ENCODE data around the gene GMPS.

GRCh38 chr3:155854141-155854940 lies 16.1 kb upstream of the GMPS start, which contains the start of gene SLC33A1:
- TF ChIP-seq ATF3 (IDR thresholded peaks at IDR 0.05; ENCODE audit: borderline replicate concordance, extremely low read depth, low read depth, low read length), result peak; percentile 80; the same call in 1 of the 2 replicates
- TF ChIP-seq SIN3A (IDR thresholded peaks at IDR 0.05; ENCODE audit: low read depth, low read length), result peak; percentile 94
- TF ChIP-seq DPF2 (IDR thresholded peaks at IDR 0.05), result peak; percentile 61
- no peak for TF ChIP-seq KDM1A (IDR thresholded peaks at IDR 0.05; ENCODE audit: borderline replicate concordance)
- no peak for TF ChIP-seq CTCF (IDR thresholded peaks at IDR 0.05 in 2 of 3, conservative IDR thresholded peaks at IDR 0.05 in 1 of 3; ENCODE audit: control insufficient read depth in 2 of 3, extremely low read depth in 1 of 3, insufficient read depth in 1 of 3, low read depth in 3 of 3, low read length in 3 of 3)
- no peak for TF ChIP-seq EZH2 (IDR thresholded peaks at IDR 0.05; ENCODE audit: borderline replicate concordance, control insufficient read depth, low read depth, low read length)

All from GM12878 (cell line).